K562 (cell line): ENCODE measurements around the gene HACE1. TPM values are rescaled to one million over a fixed set of nuclear protein-coding genes. Genes with fewer than 3 reads are reported as not detected.
"Not testable (repeated sequence)": the region's sequence is repeated elsewhere in the genome, so short reads cannot be mapped to it uniquely, and the experiment has no call there.

Source experiments
- ATAC-seq: fragments of 200-7000 bp; cut with Tn5 transposase; 3 replicates; pipeline ENCODE4 v1.9.1; 2020; ENCODE audit warnings: moderate library complexity
- BruUV-seq: library from RNA; stranded (reverse); fragments of 400-500 nt; replicated peaks from 2 replicates; lab custom pipeline; 2021; lab: Mats Ljungman, UMichigan
- CTCF ChIA-PET: fragments of 300-600 bp; formaldehyde crosslinking; extraction: SDS; loops from one replicate; lab custom pipeline; 2021; ENCODE audit warnings: low intra/inter-chr PET ratio; lab: Yijun Ruan, JAX
- POLR2A ChIA-PET: fragments of 300-600, 350-650 bp; sonication (Branson Sonifier 250); formaldehyde crosslinking; extraction: SDS; loops from one replicate; lab custom pipeline; 2021; ENCODE audit warnings: antibody characterized with exemption, inconsistent platforms; lab: Yijun Ruan, JAX
- DNase-seq, 4 experiments: peaks; one replicate each; pipeline versions ENCODE4 v3.0.0 to v3.0.0-alpha.2; 2011 to 2018; ENCODE audit warnings: low spot score in 3 of 4, mixed read lengths in 3 of 4; ENCODE audit errors: extremely low read depth in 1 of 4
- FAIRE-seq: peaks from 2 replicates; lab custom pipeline; 2011; peaks lifted over from hg19 to GRCh38; lab: Jason Lieb, UNC
- H2AFZ ChIP-seq: 2 replicates; pipeline ENCODE4 v1.6.0; 2011; ENCODE audit warnings: low read depth, low read length, control low read depth, inconsistent platforms
- H3K27ac ChIP-seq: fragments of 200-600 bp; 3 replicates; pipeline ENCODE4 v1.8.0; 2011; ENCODE audit warnings: low read depth, mild to moderate bottlenecking, control low read depth, inconsistent platforms, low read length, moderate library complexity, mixed read lengths; ENCODE audit errors: extremely low read depth
- H3K27me3 ChIP-seq, 2 experiments: fragments of 300-600 bp in 1 of 2; 2 replicates in 1 of 2; 3 replicates in 1 of 2; pipeline versions ENCODE4 v1.6.0 to v1.8.0; 2011; ENCODE audit warnings: inconsistent platforms in 2 of 2, low read length in 2 of 2, mild to moderate bottlenecking in 1 of 2, mixed read lengths in 1 of 2, moderate library complexity in 1 of 2; ENCODE audit not compliant: control insufficient read depth in 2 of 2, insufficient read depth in 2 of 2
- H3K36me3 ChIP-seq: fragments of 300-600 bp; 3 replicates; pipeline ENCODE4 v1.8.0; 2011; ENCODE audit warnings: mild to moderate bottlenecking, low read length, inconsistent platforms; ENCODE audit not compliant: control insufficient read depth, insufficient read depth
- H3K4me1 ChIP-seq, 2 experiments: fragments of 200-600 bp in 1 of 2; replicated peaks in 1 of 2; 2 replicates in 1 of 2; 3 replicates in 1 of 2; pipeline versions ENCODE4 v1.5.1 to v1.8.0; 2011; ENCODE audit warnings: inconsistent platforms in 2 of 2, low read length in 2 of 2, mild to moderate bottlenecking in 1 of 2, mixed read lengths in 1 of 2, moderate library complexity in 1 of 2; ENCODE audit not compliant: control insufficient read depth in 2 of 2, insufficient read depth in 2 of 2
- H3K4me2 ChIP-seq: 2 replicates; pipeline ENCODE4 v1.6.1; 2011; ENCODE audit warnings: low read length, control low read depth, inconsistent platforms, mixed read lengths; ENCODE audit not compliant: insufficient read depth
- H3K4me3 ChIP-seq: fragments of 200-600 bp; sonication (generic), shearing (Covaris generic); 2 replicates; pipeline ENCODE4 v1.5.1; 2016; ENCODE audit warnings: control low read depth, inconsistent platforms
- H3K79me2 ChIP-seq: fragments of 200-600 bp; 3 replicates; pipeline ENCODE4 v1.8.0; 2011; ENCODE audit warnings: low read length, inconsistent platforms; ENCODE audit not compliant: control insufficient read depth, insufficient read depth
- H3K9ac ChIP-seq, 2 experiments: 2 replicates each; pipeline versions ENCODE4 v1.6.0 to v1.6.1; 2011; ENCODE audit warnings: low read depth in 2 of 2, low read length in 2 of 2, control low read depth in 1 of 2, inconsistent platforms in 1 of 2, mild to moderate bottlenecking in 1 of 2, mixed read lengths in 1 of 2; ENCODE audit not compliant: insufficient read depth in 1 of 2
- H3K9me1 ChIP-seq: one replicate; pipeline ENCODE4 v1.6.0; 2011; ENCODE audit warnings: inconsistent platforms, mild to moderate bottlenecking, low read length, moderate library complexity; ENCODE audit not compliant: control insufficient read depth, insufficient read depth
- H3K9me3 ChIP-seq: replicated peaks from 2 replicates; pipeline ENCODE4 v1.5.1; 2011; ENCODE audit warnings: low read depth, low read length, inconsistent platforms; ENCODE audit not compliant: control insufficient read depth, insufficient read depth
- H4K20me1 ChIP-seq: replicated peaks from 2 replicates; pipeline ENCODE4 v1.6.1; 2011; ENCODE audit warnings: low read length, inconsistent platforms, mixed read lengths; ENCODE audit not compliant: control insufficient read depth, insufficient read depth
- ARID2 ChIP-seq: fragments of 450-650 bp; IDR thresholded peaks from 2 replicates; pipeline ENCODE4 v1.6.1; 2017; ENCODE audit warnings: antibody characterized with exemption, mild to moderate bottlenecking
- BHLHE40 ChIP-seq: IDR thresholded peaks from 2 replicates; pipeline ENCODE4 v1.6.1; 2011; ENCODE audit warnings: low read length, improper control_type of control experiment
- CHD1 ChIP-seq: fragments of 200-600 bp; sonication (generic); IDR thresholded peaks from one replicate; pipeline ENCODE4 v1.6.1; 2012; ENCODE audit warnings: mild to moderate bottlenecking, moderate library complexity, low read length, inconsistent platforms
- HLTF ChIP-seq: fragments of 450-650 bp; IDR thresholded peaks from 2 replicates; pipeline ENCODE4 v1.6.1; 2016
- NR4A1 ChIP-seq, 2 experiments: fragments of 250-450 bp in 1 of 2; fragments of 450-650 bp in 1 of 2; sonication (Bioruptor Pico) in 1 of 2; IDR thresholded peaks; 2 replicates each; pipeline versions ENCODE4 v1.4.0 to v1.6.1; 2016 to 2020; ENCODE audit warnings: mild to moderate bottlenecking in 2 of 2, missing compliant biosample characterization in 1 of 2, missing genetic modification characterization in 1 of 2, moderate library complexity in 1 of 2
- POLR2AphosphoS5 ChIP-seq: IDR thresholded peaks from 2 replicates; pipeline ENCODE4 v1.6.1; 2011; ENCODE audit warnings: mild to moderate bottlenecking, low read depth, low read length, moderate library complexity; ENCODE audit not compliant: control insufficient read depth, insufficient read depth
- ZNF3 ChIP-seq: fragments of 250-450 bp; sonication (Bioruptor Pico); IDR thresholded peaks from 2 replicates; pipeline ENCODE4 v1.5.0; 2021; ENCODE audit warnings: mild to moderate bottlenecking, moderate library complexity
- WGBS: fragments of 100-300 bp; shearing (Covaris generic); methylation state at CpG from one replicate; pipeline ENCODE4 v1.1.6; 2016; ENCODE audit warnings: low coverage, mixed read lengths; ENCODE audit not compliant: insufficient coverage; ENCODE audit errors: missing lambda C conversion rate; 5-methylcytosine and 5-hydroxymethylcytosine counted together
- in situ Hi-C: fragments of 300-500 bp; cut with MboI; formaldehyde crosslinking; loops from 4 replicates; pipeline ENCODE4 v1.15.0; 2018; ENCODE audit warnings: inconsistent platforms, mixed read lengths
- intact Hi-C: fragments of 100-400 bp; cut with micrococcal nuclease; formaldehyde crosslinking; loops from 2 replicates; pipeline ENCODE4 v1.14.2; 2022
- polyA plus RNA-seq, 8 experiments: library from polyadenylated mRNA; depleted of rRNA in 4 of 8; stranded (reverse) in 5 of 8; unstranded in 3 of 8; fragments of >200 nt; fragmentation: Nextera tagmentation in 2 of 8; fragmentation: Illumina TruSeq in 1 of 8; extraction: Ambion mirVana in 2 of 8; extraction: Trizol in 1 of 8; gene quantifications; 2 replicates each; pipeline versions ENCODE4 v1.2.1 to v1.2.3, GENCODE V29; 2011 to 2014; ENCODE audit warnings: inconsistent platforms in 1 of 8, missing spikeins in 1 of 8
- total RNA-seq, 7 experiments: library from RNA; depleted of rRNA in 6 of 7; stranded (reverse); fragments of >200 nt in 6 of 7; fragmentation: Illumina TruSeq in 2 of 7; extraction: Trizol in 2 of 7; gene quantifications; 2 replicates each; pipeline versions ENCODE4 v1.2.1 to v1.2.3, GENCODE V29; 2011 to 2021; ENCODE audit warnings: low replicate concordance in 1 of 7
- TF ChIP-seq, protein P1 (sequence below): fragments of 450-650 bp; IDR thresholded peaks from 2 replicates; pipeline ENCODE4 v1.7.0; 2016; ENCODE audit warnings: borderline replicate concordance
- TF ChIP-seq, protein P2 (sequence below): sonication (generic); IDR thresholded peaks from 2 replicates; pipeline ENCODE4 v1.6.1; 2016
- TF ChIP-seq, protein P3 (sequence below), 3 experiments: IDR thresholded peaks in 2 of 3; conservative IDR thresholded peaks in 1 of 3; 2 replicates each; pipeline ENCODE4 v1.5.1; 2011 to 2012; ENCODE audit warnings: low read length in 3 of 3, mild to moderate bottlenecking in 3 of 3, control low read depth in 2 of 3, improper control_type of control experiment in 1 of 3, inconsistent platforms in 1 of 3, low read depth in 1 of 3, mixed read lengths in 1 of 3, moderate library complexity in 1 of 3; ENCODE audit not compliant: insufficient read depth in 2 of 3

Gene HACE1
- total and polyA plus RNA-seq, 9 of the 15 experiments (the other 6 are each of a cell fraction or from before 2014, with no cell fraction given), result 3.6 to 19.9 (median 9.1) TPM

DNA sequence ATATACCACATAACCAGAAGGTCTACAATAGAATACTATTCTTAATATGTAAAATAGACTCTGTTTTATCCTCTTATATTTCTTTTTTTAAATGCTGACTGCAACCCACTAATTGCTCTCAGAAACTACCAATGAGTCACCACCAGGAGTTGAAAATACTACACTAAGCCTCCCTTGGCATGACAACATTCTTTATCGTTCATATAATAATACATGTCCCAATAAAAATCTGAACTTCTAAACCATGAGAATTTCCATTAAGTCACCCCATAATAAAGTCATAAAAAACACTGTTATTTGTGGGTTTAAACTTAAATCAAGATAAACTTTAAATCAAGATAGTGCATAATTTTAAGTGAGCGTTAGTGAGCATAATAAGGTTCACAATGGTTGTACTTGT, 4.2 kb downstream of the HACE1 start:
- Histone ChIP-seq H3K9me3 (no peaks in the 10 kb centered on the region), H3K9ac (no peak overlapping the region), H3K79me2 (peaks cover 13% of the 10 kb centered on the region), H3K27ac (no peak overlapping the region), H3K4me3 (no peak overlapping the region), H3K9me1 (no peaks in the 10 kb centered on the region), H4K20me1 (no peaks in the 10 kb centered on the region), H3K4me2 (no peak overlapping the region), H3K36me3 (peaks cover 5% of the 10 kb centered on the region; the same call in 2 of the 3 replicates), H3K4me1 (peaks cover 0 to 10% of the 10 kb centered on the region in 2 experiments; a peak in 2 of 5 replicates), H2AFZ (no peak overlapping the region), H3K27me3 (no peaks in the 10 kb centered on the region)
- ATAC-seq, result no peak
- ChIA-PET POLR2A (no interaction called here), CTCF (no interaction called here)
- 88% methylated on average over 2 of the region's 2 CpGs for WGBS
- FAIRE-seq, result no peak
- no TSS peak for BruUV-seq
- intact Hi-C loops (no loop called here), in situ Hi-C loops (no loop called here)
- DNase-seq, result no peak
- TF ChIP-seq HLTF (no peak), CHD1 (no peak), ZNF3 (CRISPR knock-in tag) (no peak), POLR2AphosphoS5 (no peak), NR4A1 (CRISPR knock-in tag; IDR thresholded peaks at IDR 0.05) (no peak), NR4A1 (tag; IDR thresholded peaks at IDR 0.05) (no peak), ARID2 (no peak), BHLHE40 (no peak)
- TF ChIP-seq, protein P1, sequence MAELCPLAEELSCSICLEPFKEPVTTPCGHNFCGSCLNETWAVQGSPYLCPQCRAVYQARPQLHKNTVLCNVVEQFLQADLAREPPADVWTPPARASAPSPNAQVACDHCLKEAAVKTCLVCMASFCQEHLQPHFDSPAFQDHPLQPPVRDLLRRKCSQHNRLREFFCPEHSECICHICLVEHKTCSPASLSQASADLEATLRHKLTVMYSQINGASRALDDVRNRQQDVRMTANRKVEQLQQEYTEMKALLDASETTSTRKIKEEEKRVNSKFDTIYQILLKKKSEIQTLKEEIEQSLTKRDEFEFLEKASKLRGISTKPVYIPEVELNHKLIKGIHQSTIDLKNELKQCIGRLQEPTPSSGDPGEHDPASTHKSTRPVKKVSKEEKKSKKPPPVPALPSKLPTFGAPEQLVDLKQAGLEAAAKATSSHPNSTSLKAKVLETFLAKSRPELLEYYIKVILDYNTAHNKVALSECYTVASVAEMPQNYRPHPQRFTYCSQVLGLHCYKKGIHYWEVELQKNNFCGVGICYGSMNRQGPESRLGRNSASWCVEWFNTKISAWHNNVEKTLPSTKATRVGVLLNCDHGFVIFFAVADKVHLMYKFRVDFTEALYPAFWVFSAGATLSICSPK, result no peak
- TF ChIP-seq, protein P2, sequence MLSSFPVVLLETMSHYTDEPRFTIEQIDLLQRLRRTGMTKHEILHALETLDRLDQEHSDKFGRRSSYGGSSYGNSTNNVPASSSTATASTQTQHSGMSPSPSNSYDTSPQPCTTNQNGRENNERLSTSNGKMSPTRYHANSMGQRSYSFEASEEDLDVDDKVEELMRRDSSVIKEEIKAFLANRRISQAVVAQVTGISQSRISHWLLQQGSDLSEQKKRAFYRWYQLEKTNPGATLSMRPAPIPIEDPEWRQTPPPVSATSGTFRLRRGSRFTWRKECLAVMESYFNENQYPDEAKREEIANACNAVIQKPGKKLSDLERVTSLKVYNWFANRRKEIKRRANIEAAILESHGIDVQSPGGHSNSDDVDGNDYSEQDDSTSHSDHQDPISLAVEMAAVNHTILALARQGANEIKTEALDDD, result no peak
- TF ChIP-seq, protein P3, sequence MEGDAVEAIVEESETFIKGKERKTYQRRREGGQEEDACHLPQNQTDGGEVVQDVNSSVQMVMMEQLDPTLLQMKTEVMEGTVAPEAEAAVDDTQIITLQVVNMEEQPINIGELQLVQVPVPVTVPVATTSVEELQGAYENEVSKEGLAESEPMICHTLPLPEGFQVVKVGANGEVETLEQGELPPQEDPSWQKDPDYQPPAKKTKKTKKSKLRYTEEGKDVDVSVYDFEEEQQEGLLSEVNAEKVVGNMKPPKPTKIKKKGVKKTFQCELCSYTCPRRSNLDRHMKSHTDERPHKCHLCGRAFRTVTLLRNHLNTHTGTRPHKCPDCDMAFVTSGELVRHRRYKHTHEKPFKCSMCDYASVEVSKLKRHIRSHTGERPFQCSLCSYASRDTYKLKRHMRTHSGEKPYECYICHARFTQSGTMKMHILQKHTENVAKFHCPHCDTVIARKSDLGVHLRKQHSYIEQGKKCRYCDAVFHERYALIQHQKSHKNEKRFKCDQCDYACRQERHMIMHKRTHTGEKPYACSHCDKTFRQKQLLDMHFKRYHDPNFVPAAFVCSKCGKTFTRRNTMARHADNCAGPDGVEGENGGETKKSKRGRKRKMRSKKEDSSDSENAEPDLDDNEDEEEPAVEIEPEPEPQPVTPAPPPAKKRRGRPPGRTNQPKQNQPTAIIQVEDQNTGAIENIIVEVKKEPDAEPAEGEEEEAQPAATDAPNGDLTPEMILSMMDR (IDR thresholded peaks at IDR 0.05 in 2 of 3, conservative IDR thresholded peaks at IDR 0.05 in 1 of 3; ENCODE audit: insufficient read depth in 2 of 3, low read depth in 1 of 3, low read length in 3 of 3), result no peak

DNA sequence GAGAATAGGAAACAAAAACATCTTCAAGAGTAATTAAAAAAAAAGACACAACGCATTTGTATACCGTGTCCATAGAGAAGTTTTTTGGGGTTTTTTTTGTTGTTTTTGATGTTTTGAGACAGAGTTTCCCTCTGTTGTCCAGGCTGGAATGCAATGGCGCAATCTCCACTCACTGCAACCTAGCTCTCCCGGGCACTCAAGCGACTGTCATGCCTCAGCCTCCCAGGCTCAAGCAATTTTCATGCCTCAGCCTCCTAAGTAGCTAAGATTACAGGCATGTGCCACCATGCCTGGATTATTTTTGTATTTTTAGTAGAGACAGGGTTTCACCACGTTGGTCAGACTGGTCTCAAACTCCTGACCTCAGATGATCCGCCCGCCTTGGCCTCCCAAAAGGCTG, 12.0 kb downstream of the HACE1 start:
- WGBS, result 72% methylated on average over 7 of the region's 8 CpGs
- H3K9me1 ChIP-seq, H3K79me2 ChIP-seq, CTCF ChIA-PET, H3K4me2 ChIP-seq, H3K27ac ChIP-seq, DNase-seq, in situ Hi-C loops, H3K9me3 ChIP-seq, H3K4me1 ChIP-seq, FAIRE-seq, H3K9ac ChIP-seq, H3K27me3 ChIP-seq, H4K20me1 ChIP-seq, POLR2A ChIA-PET, H3K4me3 ChIP-seq, BruUV-seq, intact Hi-C loops, H2AFZ ChIP-seq, ATAC-seq: not testable (repeated sequence)
- peaks cover 23% of the 10 kb centered on the region for H3K36me3 ChIP-seq
